Glutamatergic neuron (in vitro differentiated cells): ENCODE measurements around the gene AP1G2. TPM values are rescaled to one million over a fixed set of nuclear protein-coding genes. Genes with fewer than 3 reads are reported as not detected.
A peak's percentile ranks its signal among the peaks of the same experiment; 100 is the strongest.

Source experiments
- DNase-seq: peaks from one replicate; pipeline ENCODE4 v3.0.0; 2022
- H3K27ac Mint-ChIP-seq: one replicate; pipeline ENCODE4 v1.8.0; 2020; ENCODE audit warnings: mild to moderate bottlenecking, mixed read lengths, inconsistent platforms; ENCODE audit not compliant: unreplicated experiment
- H3K27me3 Mint-ChIP-seq: one replicate; pipeline ENCODE4 v1.8.0; 2020; ENCODE audit warnings: mild to moderate bottlenecking, moderate library complexity, mixed read lengths, inconsistent platforms; ENCODE audit not compliant: unreplicated experiment
- H3K36me3 Mint-ChIP-seq: one replicate; pipeline ENCODE4 v1.8.0; 2020; ENCODE audit warnings: mild to moderate bottlenecking, mixed read lengths, inconsistent platforms; ENCODE audit not compliant: unreplicated experiment
- H3K4me1 Mint-ChIP-seq: one replicate; pipeline ENCODE4 v1.8.0; 2020; ENCODE audit warnings: mild to moderate bottlenecking, low read depth, mixed read lengths, inconsistent platforms; ENCODE audit not compliant: unreplicated experiment
- H3K4me3 Mint-ChIP-seq: one replicate; pipeline ENCODE4 v1.8.0; 2020; ENCODE audit warnings: mild to moderate bottlenecking, mixed read lengths, inconsistent platforms; ENCODE audit not compliant: unreplicated experiment
- H3K9me3 Mint-ChIP-seq: one replicate; pipeline ENCODE4 v1.8.0; 2020; ENCODE audit warnings: mild to moderate bottlenecking, moderate library complexity, mixed read lengths, inconsistent platforms; ENCODE audit not compliant: unreplicated experiment
- CTCF ChIP-seq: fragments of 200-600 bp; sonication (generic); IDR thresholded peaks from one replicate; pipeline ENCODE4 v1.5.0; 2021; ENCODE audit not compliant: partially characterized antibody, unreplicated experiment
- total RNA-seq: library from RNA; stranded (reverse); fragmentation: NEBNext Ultra II Directional; extraction: Animal tissue kit (Norgen Biotek cat#: 25700); gene quantifications from one replicate; pipeline ENCODE4 v1.2.1, GENCODE V29; 2021; ENCODE audit not compliant: unreplicated experiment

AP1G2 gene
- total RNA-seq, 1 donor from 2014 or later, result 105 TPM

DNA sequence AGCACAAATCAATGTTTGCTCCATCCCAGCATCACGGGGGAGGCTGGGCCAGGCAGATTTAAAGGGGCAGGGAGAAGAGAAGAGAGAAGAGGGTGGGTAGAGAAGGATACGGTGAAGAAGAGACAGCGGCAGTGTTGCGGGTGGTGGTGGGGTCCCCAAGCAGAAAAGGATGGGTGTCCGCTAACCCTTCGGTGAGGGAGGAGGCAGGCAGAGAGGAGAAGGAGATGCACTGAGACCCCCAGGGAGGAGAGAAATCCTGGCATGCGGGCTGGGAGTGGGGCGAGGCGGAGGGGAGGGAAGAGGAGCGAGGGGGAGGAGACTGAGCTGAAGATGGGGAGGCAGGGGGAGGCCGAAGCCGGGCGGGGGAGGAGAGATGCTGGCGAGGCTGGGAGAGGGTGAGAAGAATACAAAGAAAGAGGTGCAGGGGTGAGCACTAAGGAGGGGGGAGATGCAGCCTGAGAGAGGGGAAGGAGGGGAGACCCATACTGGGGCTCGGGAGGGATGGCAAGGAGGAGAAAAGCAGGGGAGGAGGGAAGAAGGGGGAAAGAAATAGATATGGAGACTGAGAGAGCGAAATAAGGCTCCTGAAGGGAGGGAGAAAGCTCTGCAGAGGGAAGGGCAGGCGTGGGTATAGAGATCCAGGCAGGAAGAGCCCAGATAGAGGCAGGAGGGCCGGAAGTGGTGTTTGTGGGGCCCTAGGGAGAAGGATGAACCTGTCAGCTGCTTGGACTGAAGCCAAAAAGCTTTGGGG lies 11.1 kb upstream of the AP1G2 start, which contains the start of gene JPH4:
Gene JPH4 (minus strand): TSS at position 231 of the 751 bp plus-strand sequence. CDS start 1,337 bp downstream, outside the sequence.
- DNase-seq, result peak; percentile 83
- Mint-ChIP-seq H3K4me1 (peaks cover 4% of the 10 kb centered on the region), H3K9me3 (peaks cover 8% of the 10 kb centered on the region), H3K27ac (peak within 1 kb of the TSS; percentile 91), H3K27me3 (peaks cover 22% of the 10 kb centered on the region), H3K4me3 (peak within 1 kb of the TSS; percentile 88), H3K36me3 (peaks cover 3% of the 10 kb centered on the region)
- TF ChIP-seq CTCF, result no peak

GRCh38 chr14:23577710-23578392 lies 10.3 kb upstream of the AP1G2 start:
- H3K4me3 Mint-ChIP-seq, result peak overlapping the region; percentile 88
- peak; percentile 61 for DNase-seq

GRCh38 chr14:23577004-23577681 lies 9.6 kb upstream of the AP1G2 start:
- peak overlapping the region; percentile 59 for H3K27ac Mint-ChIP-seq
- DNase-seq, result peak; percentile 75
- peaks cover 5% of the 10 kb centered on the region for H3K36me3 Mint-ChIP-seq
- no peak for TF ChIP-seq CTCF
- peaks cover 8% of the 10 kb centered on the region for H3K9me3 Mint-ChIP-seq
- H3K27me3 Mint-ChIP-seq, result peaks cover 27% of the 10 kb centered on the region
- peak overlapping the region; percentile 85 for H3K4me3 Mint-ChIP-seq
- peaks cover 6% of the 10 kb centered on the region for H3K4me1 Mint-ChIP-seq

More at GRCh38 chr14:23577710-23578392, 10.3 kb upstream of the AP1G2 start:
- TF ChIP-seq CTCF, result no peak
- Mint-ChIP-seq H3K4me1 (peaks cover 6% of the 10 kb centered on the region), H3K9me3 (peaks cover 8% of the 10 kb centered on the region), H3K36me3 (peaks cover 5% of the 10 kb centered on the region), H3K27me3 (peaks cover 23% of the 10 kb centered on the region), H3K27ac (peak overlapping the region; percentile 91)

DNA sequence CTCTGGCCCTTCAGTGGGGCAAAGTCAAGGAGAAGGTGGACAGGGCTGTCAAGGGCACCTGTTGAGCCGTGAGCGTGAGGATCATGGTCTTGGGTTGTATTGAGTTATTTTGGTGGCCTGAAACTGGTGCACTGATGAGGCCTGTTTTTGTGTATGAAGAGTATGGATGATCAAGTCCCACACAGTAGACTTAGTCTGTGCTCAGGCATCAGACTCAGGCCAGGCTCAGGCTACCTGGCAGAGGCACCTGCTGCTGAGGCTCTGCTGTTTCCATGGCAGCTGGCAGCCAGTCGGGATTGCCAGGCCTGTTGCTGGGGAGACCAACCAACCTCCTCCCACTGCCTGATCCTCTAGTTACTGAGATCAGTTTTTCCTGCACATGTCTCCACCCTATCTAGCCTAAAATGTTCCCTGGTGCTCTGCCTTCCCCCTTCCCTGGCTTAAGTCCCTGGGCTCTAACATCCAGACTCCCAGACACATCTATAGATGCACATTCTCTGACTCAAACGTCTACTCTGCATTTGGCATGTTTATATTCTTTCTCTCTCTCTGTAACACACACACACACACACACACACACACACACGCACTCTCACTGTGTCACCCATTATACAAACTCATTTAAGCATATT lies 5.9 kb upstream of the AP1G2 start:
- H3K36me3 Mint-ChIP-seq, result peaks cover 9% of the 10 kb centered on the region
- peaks cover 17% of the 10 kb centered on the region for H3K4me1 Mint-ChIP-seq
- no peak overlapping the region for H3K4me3 Mint-ChIP-seq

More for the DNA sequence above, 5.9 kb upstream of the AP1G2 start:
- no peak for TF ChIP-seq CTCF
- H3K27ac Mint-ChIP-seq, result peak overlapping the region; percentile 53
- no peak for DNase-seq
- peaks cover 6% of the 10 kb centered on the region for H3K9me3 Mint-ChIP-seq
- peaks cover 26% of the 10 kb centered on the region for H3K27me3 Mint-ChIP-seq
